IgD-negative memory B cell (primary cell): Measurements from ENCODE around the gene OR51E2. TPM values are rescaled to one million over a fixed set of nuclear protein-coding genes. Genes with fewer than 3 reads are reported as not detected.
"Not testable (repeated sequence)": the region's sequence is repeated elsewhere in the genome, so short reads cannot be mapped to it uniquely, and the experiment has no call there.

ENCODE experiments used
- H3K27ac Mint-ChIP-seq, 3 donors: one replicate each; pipeline ENCODE4 v1.8.0; 2020 to 2022; ENCODE audit warnings: mild to moderate bottlenecking in 3 of 3, mixed read lengths in 3 of 3, moderate library complexity in 1 of 3
- H3K27me3 Mint-ChIP-seq: one replicate; pipeline ENCODE4 v1.8.0; 2021; ENCODE audit warnings: mixed read lengths
- H3K36me3 Mint-ChIP-seq: one replicate; pipeline ENCODE4 v1.8.0; 2020; ENCODE audit warnings: mild to moderate bottlenecking, mixed read lengths
- H3K4me1 Mint-ChIP-seq, 3 donors: one replicate each; pipeline ENCODE4 v1.8.0; 2020 to 2022; ENCODE audit warnings: mixed read lengths in 3 of 3, mild to moderate bottlenecking in 1 of 3
- H3K4me3 Mint-ChIP-seq, 4 donors: one replicate each; pipeline ENCODE4 v1.8.0; 2020 to 2022; ENCODE audit warnings: mild to moderate bottlenecking in 4 of 4, mixed read lengths in 4 of 4, moderate library complexity in 3 of 4
- H3K9me3 Mint-ChIP-seq, 3 donors: one replicate each; pipeline ENCODE4 v1.8.0; 2020 to 2021; ENCODE audit warnings: mixed read lengths in 3 of 3, mild to moderate bottlenecking in 1 of 3
- polyA plus RNA-seq: library from polyadenylated mRNA; unstranded; fragments of 300-500 nt; fragmentation: Illumina TruSeq; gene quantifications from one replicate; pipeline ENCODE4 v1.2.3, GENCODE V29; 2021

Gene OR51E2
- polyA plus RNA-seq: not detected

GRCh38 chr11:4697585-4697984 lies at the start of gene OR51E2:
Gene OR51E2 (minus strand): TSS chr11:4697853. CDS start chr11:4682711, 15,142 bp downstream.
- peaks cover 0 to 1% (median 0%) of the 10 kb centered on the region in 3 donors for H3K9me3 Mint-ChIP-seq
- H3K36me3 Mint-ChIP-seq: no peaks in the 10 kb centered on the region
- no peak within 1 kb of the TSS for H3K27ac Mint-ChIP-seq
- peaks cover 1% of the 10 kb centered on the region for H3K27me3 Mint-ChIP-seq
- H3K4me1 Mint-ChIP-seq: no peaks in the 10 kb centered on the region
- H3K4me3 Mint-ChIP-seq: no peak within 1 kb of the TSS

- no peaks in the 10 kb centered on the region for H3K4me1 Mint-ChIP-seq
- no peaks in the 10 kb centered on the region for H3K27me3 Mint-ChIP-seq
- H3K9me3 Mint-ChIP-seq: peaks cover 0 to 7% (median 0%) of the 10 kb centered on the region in 3 donors
- H3K36me3 Mint-ChIP-seq: no peaks in the 10 kb centered on the region
- no peak overlapping the region for H3K27ac Mint-ChIP-seq
- H3K4me3 Mint-ChIP-seq: no peak overlapping the region
Measured at GRCh38 chr11:4740735-4741134, 43.1 kb upstream of the OR51E2 start.

- peaks cover 0 to 2% (median 0%) of the 10 kb centered on the region in 3 donors for H3K9me3 Mint-ChIP-seq
- no peak overlapping the region for H3K27ac Mint-ChIP-seq
- H3K36me3 Mint-ChIP-seq: no peaks in the 10 kb centered on the region
- no peaks in the 10 kb centered on the region for H3K4me1 Mint-ChIP-seq
- H3K4me3 Mint-ChIP-seq: no peak overlapping the region
- H3K27me3 Mint-ChIP-seq: no peaks in the 10 kb centered on the region
Measured at GRCh38 chr11:4727171-4727570, 29.5 kb upstream of the OR51E2 start.

GRCh38 chr11:4722616-4723534 lies 25.2 kb upstream of the OR51E2 start:
- H3K4me3 Mint-ChIP-seq, H3K4me1 Mint-ChIP-seq, H3K36me3 Mint-ChIP-seq, H3K27ac Mint-ChIP-seq, H3K27me3 Mint-ChIP-seq, H3K9me3 Mint-ChIP-seq: not testable (repeated sequence)

- Mint-ChIP-seq H3K27ac (no peak overlapping the region), H3K9me3 (peaks cover 0 to 2% (median 0%) of the 10 kb centered on the region in 3 donors), H3K27me3 (peaks cover 6% of the 10 kb centered on the region), H3K36me3 (no peaks in the 10 kb centered on the region), H3K4me1 (no peaks in the 10 kb centered on the region), H3K4me3 (no peak overlapping the region)
Measured at GRCh38 chr11:4714300-4714699, 16.6 kb upstream of the OR51E2 start.

- no peak overlapping the region for H3K4me3 Mint-ChIP-seq
- no peak overlapping the region for H3K27ac Mint-ChIP-seq
- H3K36me3 Mint-ChIP-seq: no peaks in the 10 kb centered on the region
- no peaks in the 10 kb centered on the region for H3K4me1 Mint-ChIP-seq
- peaks cover 0 to 2% (median 0%) of the 10 kb centered on the region in 3 donors for H3K9me3 Mint-ChIP-seq
- peaks cover 6% of the 10 kb centered on the region for H3K27me3 Mint-ChIP-seq
Measured at GRCh38 chr11:4713241-4713640, 15.6 kb upstream of the OR51E2 start.

- Mint-ChIP-seq H3K27ac (no peak overlapping the region), H3K27me3 (peaks cover 1% of the 10 kb centered on the region), H3K4me3 (no peak overlapping the region), H3K36me3 (no peaks in the 10 kb centered on the region), H3K4me1 (no peaks in the 10 kb centered on the region), H3K9me3 (peaks cover 0 to 1% (median 0%) of the 10 kb centered on the region in 3 donors)
Measured at GRCh38 chr11:4704790-4705334, 7.2 kb upstream of the OR51E2 start.

- H3K27ac Mint-ChIP-seq: no peak within 1 kb of the TSS
- H3K4me3 Mint-ChIP-seq: no peak within 1 kb of the TSS
Measured at GRCh38 chr11:4704054-4704789, 6.6 kb upstream of the OR51E2 start, which contains the start of gene MMP26. Gene MMP26 (plus strand): TSS chr11:4704784.

GRCh38 chr11:4700436-4700820 lies 2.8 kb upstream of the OR51E2 start:
- no peak overlapping the region for H3K4me3 Mint-ChIP-seq

More at GRCh38 chr11:4704054-4704789, 6.6 kb upstream of the OR51E2 start, which contains the start of gene MMP26:
- H3K4me1 Mint-ChIP-seq: no peaks in the 10 kb centered on the region
- no peaks in the 10 kb centered on the region for H3K36me3 Mint-ChIP-seq
- H3K27me3 Mint-ChIP-seq: peaks cover 1% of the 10 kb centered on the region
- peaks cover 0 to 1% (median 0%) of the 10 kb centered on the region in 3 donors for H3K9me3 Mint-ChIP-seq

GRCh38 chr11:4699697-4700435 lies 2.2 kb upstream of the OR51E2 start:
- H3K36me3 Mint-ChIP-seq: no peaks in the 10 kb centered on the region

More at GRCh38 chr11:4700436-4700820, 2.8 kb upstream of the OR51E2 start:
- no peak overlapping the region for H3K27ac Mint-ChIP-seq
- peaks cover 0 to 1% (median 0%) of the 10 kb centered on the region in 3 donors for H3K9me3 Mint-ChIP-seq
- peaks cover 1% of the 10 kb centered on the region for H3K27me3 Mint-ChIP-seq
- H3K36me3 Mint-ChIP-seq: no peaks in the 10 kb centered on the region
- no peaks in the 10 kb centered on the region for H3K4me1 Mint-ChIP-seq

GRCh38 chr11:4695442-4695841 lies 2.2 kb downstream of the OR51E2 start:
- no peaks in the 10 kb centered on the region for H3K36me3 Mint-ChIP-seq

More at GRCh38 chr11:4699697-4700435, 2.2 kb upstream of the OR51E2 start:
- Mint-ChIP-seq H3K4me3 (no peak overlapping the region), H3K27me3 (peaks cover 1% of the 10 kb centered on the region), H3K27ac (no peak overlapping the region), H3K9me3 (peaks cover 0 to 1% (median 0%) of the 10 kb centered on the region in 3 donors), H3K4me1 (no peaks in the 10 kb centered on the region)

GRCh38 chr11:4684631-4685285 lies 12.9 kb downstream of the OR51E2 start:
- no peaks in the 10 kb centered on the region for H3K4me1 Mint-ChIP-seq
- H3K27me3 Mint-ChIP-seq: peaks cover 1% of the 10 kb centered on the region

More at GRCh38 chr11:4695442-4695841, 2.2 kb downstream of the OR51E2 start:
- Mint-ChIP-seq H3K27me3 (peaks cover 3% of the 10 kb centered on the region), H3K9me3 (no peaks in the 10 kb centered on the region), H3K27ac (no peak overlapping the region), H3K4me3 (no peak overlapping the region), H3K4me1 (no peaks in the 10 kb centered on the region)

GRCh38 chr11:4682623-4683419 lies 14.8 kb downstream of the OR51E2 start:
- peaks cover 1% of the 10 kb centered on the region for H3K27me3 Mint-ChIP-seq
- H3K4me1 Mint-ChIP-seq: no peaks in the 10 kb centered on the region

More at GRCh38 chr11:4684631-4685285, 12.9 kb downstream of the OR51E2 start:
- H3K4me3 Mint-ChIP-seq: no peak overlapping the region
- no peak overlapping the region for H3K27ac Mint-ChIP-seq
- no peaks in the 10 kb centered on the region for H3K9me3 Mint-ChIP-seq
- no peaks in the 10 kb centered on the region for H3K36me3 Mint-ChIP-seq

More at GRCh38 chr11:4682623-4683419, 14.8 kb downstream of the OR51E2 start:
- Mint-ChIP-seq H3K27ac (no peak overlapping the region), H3K4me3 (no peak overlapping the region), H3K9me3 (no peaks in the 10 kb centered on the region), H3K36me3 (no peaks in the 10 kb centered on the region)
